BLaER1 treated with 17β-estradiol and CSF1 and Interleukin-3, amounts not matched to agents 10 nM and 100 nM (cell line): ENCODE data around the gene CCDC12.

ENCODE experiments used
- H3K27ac ChIP-seq, 11 experiments: shearing (Covaris generic); formaldehyde crosslinking; 2 replicates each; pipeline ENCODE4 v1.8.1; 2022
- H3K27me3 ChIP-seq, 11 experiments: shearing (Covaris generic); formaldehyde crosslinking; 2 replicates each; pipeline ENCODE4 v1.8.1; 2022
- H3K36me3 ChIP-seq, 11 experiments: shearing (Covaris generic); formaldehyde crosslinking; 2 replicates each; pipeline ENCODE4 v1.8.1; 2022
- H3K4me1 ChIP-seq, 10 experiments: shearing (Covaris generic); formaldehyde crosslinking; 2 replicates each; pipeline ENCODE4 v1.8.1; 2022
- H3K4me2 ChIP-seq, 11 experiments: shearing (Covaris generic); formaldehyde crosslinking; 2 replicates each; pipeline ENCODE4 v1.8.1; 2022
- H3K4me3 ChIP-seq, 10 experiments: shearing (Covaris generic); formaldehyde crosslinking; 2 replicates each; pipeline ENCODE4 v1.8.1; 2022
- H3K9ac ChIP-seq, 11 experiments: shearing (Covaris generic); formaldehyde crosslinking; 2 replicates each; pipeline ENCODE4 v1.8.1; 2022
- H3K9me3 ChIP-seq, 11 experiments: shearing (Covaris generic); formaldehyde crosslinking; replicated peaks in 1 of 11; 2 replicates each; pipeline ENCODE4 v1.8.1; 2022
- H4K20me1 ChIP-seq, 11 experiments: shearing (Covaris generic); formaldehyde crosslinking; 2 replicates each; pipeline ENCODE4 v1.8.1; 2022
- Cebpa-rat ChIP-seq, 11 experiments: shearing (Covaris generic); IDR thresholded peaks; 2 replicates each; pipeline ENCODE4 v1.8.1; 2022

Gene CCDC12

DNA sequence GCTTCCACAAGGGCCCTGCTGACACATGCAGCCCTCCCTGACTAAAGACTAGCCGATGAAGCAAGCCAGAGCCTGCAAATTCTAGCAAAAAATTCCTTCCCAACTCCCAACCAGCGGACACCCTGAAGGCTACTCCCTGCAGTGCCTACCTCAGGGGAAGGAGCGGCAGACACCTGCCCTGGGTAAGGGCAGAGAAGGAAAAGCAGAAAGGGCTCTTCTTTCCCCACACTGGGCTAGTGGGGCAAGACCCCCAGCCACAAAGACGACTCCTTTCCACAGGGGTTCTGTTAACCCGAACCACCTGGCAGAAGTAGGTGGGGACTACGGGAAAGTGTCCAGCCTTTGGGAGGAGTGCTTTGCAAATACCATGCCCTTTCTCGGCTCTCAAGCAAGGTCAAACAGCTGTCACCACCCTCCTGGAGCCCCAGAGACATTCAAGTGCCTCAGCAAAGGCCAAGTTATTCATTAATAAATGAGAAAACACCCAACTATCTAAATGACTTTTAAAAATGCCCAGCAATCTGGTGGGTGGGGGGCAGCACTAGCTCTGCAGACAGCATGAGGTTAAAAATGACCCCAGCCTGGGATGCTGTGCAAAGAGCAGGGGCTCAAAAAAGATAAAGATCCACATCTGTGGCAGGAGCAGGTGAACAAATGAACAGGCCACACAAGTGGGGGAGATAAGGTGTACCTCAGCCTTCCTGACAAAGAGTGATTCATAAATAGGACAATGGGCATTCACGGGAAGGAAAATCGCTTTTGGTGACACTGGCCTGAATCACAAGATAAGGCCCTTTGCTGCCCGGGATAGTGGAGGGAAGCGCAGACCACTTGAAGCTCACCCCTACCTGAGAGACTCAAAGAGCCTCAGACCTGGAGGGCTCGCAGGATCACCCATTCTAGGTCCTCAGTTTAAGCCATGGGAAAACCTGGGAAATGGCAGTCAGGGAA lies 33.0 kb downstream of the CCDC12 start:
- H3K9me3 ChIP-seq = peaks cover 0 to 9% (median 0%) of the 10 kb centered on the region in 11 experiments; a peak in 3 of 22 replicates
- H3K27me3 ChIP-seq = no peaks in the 10 kb centered on the region
- TF ChIP-seq Cebpa-rat (IDR thresholded peaks at IDR 0.05) = no peak
- H3K4me2 ChIP-seq = peak overlapping the region in 2 of 11 experiments; percentile 0 to 13; a peak in 2 of 22 replicates
- no peak overlapping the region for H3K4me3 ChIP-seq
- H3K27ac ChIP-seq = no peak overlapping the region
- H3K9ac ChIP-seq = no peak overlapping the region
- H3K4me1 ChIP-seq = peaks cover 64 to 97% (median 76%) of the 10 kb centered on the region in 10 experiments
- peaks cover 35 to 96% (median 81%) of the 10 kb centered on the region in 11 experiments for H3K36me3 ChIP-seq
- peaks cover 98 to 100% (median 100%) of the 10 kb centered on the region in 11 experiments for H4K20me1 ChIP-seq

DNA sequence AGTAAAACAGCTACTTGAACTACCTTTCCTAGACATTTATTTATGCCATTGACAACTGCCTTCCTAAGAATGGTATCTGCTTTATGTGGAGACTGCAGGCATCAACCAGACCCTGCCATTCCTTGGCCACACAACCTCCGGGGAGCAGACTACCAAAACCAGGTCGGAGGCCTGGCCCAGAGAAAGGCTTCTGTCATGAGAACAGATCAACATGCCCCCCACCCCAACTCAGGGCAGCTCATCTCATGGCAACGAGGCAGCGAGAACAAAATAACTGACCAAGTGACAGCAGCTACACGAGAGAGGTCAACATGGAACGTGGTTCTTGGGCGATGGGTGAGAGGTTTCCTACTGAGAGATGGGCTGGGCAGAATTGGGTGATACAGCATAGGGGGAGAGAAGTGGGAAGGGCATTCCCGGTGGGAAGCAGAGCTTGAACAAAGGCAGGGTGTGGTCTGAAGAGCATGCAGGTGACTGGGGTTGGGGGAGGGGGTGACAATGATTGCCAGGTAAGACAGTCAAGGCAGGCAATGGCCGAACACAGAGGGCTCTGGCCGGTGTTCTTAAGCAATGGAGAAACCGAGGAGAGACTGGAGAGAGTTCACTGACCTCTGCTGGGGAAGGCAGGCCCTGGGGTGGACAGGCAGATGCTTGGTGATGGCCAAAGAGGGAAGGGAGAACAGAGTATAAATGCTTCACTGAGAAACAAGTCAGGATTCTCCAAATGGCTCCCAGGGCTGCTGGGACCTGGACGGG lies 33.9 kb downstream of the CCDC12 start:
- Histone ChIP-seq H4K20me1 (peaks cover 95 to 100% (median 100%) of the 10 kb centered on the region in 11 experiments), H3K4me1 (peaks cover 64 to 97% (median 76%) of the 10 kb centered on the region in 10 experiments), H3K4me2 (peak overlapping the region in 3 of 11 experiments; percentile 4 to 20 (median 15); a peak in 3 of 22 replicates), H3K27me3 (no peaks in the 10 kb centered on the region), H3K4me3 (no peak overlapping the region), H3K9ac (no peak overlapping the region), H3K27ac (no peak overlapping the region), H3K9me3 (peaks cover 0 to 9% (median 0%) of the 10 kb centered on the region in 11 experiments; a peak in 3 of 22 replicates), H3K36me3 (peaks cover 38 to 98% (median 90%) of the 10 kb centered on the region in 11 experiments)
- no peak for TF ChIP-seq Cebpa-rat (IDR thresholded peaks at IDR 0.05)

DNA sequence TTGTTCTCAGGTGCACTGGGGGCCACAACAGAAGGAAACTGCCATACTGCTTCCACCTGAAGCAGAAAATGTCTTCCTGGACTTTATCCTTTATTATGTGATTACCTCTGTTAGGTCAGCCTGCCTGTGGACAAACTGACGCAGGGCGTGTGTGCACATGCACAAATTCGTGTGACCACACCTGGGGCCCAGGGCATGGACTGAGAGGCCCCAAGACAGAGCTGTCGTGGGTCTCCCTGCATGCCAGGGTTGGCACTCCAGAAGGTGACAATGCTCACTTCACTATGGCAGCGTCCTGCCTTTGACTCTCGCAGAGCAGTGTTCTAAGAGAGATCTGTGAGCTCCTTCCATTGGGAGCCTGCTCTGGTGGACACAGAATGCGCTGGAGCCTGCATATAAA lies 34.5 kb downstream of the CCDC12 start:
- Histone ChIP-seq H3K36me3 (peaks cover 39 to 98% (median 90%) of the 10 kb centered on the region in 11 experiments), H3K4me1 (peaks cover 58 to 97% (median 76%) of the 10 kb centered on the region in 10 experiments), H3K4me2 (peak overlapping the region in 3 of 11 experiments; percentile 4 to 20 (median 15); a peak in 3 of 22 replicates), H3K9me3 (peaks cover 0 to 9% (median 0%) of the 10 kb centered on the region in 11 experiments; a peak in 3 of 22 replicates), H3K4me3 (no peak overlapping the region), H3K27ac (no peak overlapping the region), H3K27me3 (no peaks in the 10 kb centered on the region), H4K20me1 (peaks cover 95 to 100% (median 100%) of the 10 kb centered on the region in 11 experiments), H3K9ac (no peak overlapping the region; a peak in 1 of 22 replicates)
- TF ChIP-seq Cebpa-rat (IDR thresholded peaks at IDR 0.05) = no peak

DNA sequence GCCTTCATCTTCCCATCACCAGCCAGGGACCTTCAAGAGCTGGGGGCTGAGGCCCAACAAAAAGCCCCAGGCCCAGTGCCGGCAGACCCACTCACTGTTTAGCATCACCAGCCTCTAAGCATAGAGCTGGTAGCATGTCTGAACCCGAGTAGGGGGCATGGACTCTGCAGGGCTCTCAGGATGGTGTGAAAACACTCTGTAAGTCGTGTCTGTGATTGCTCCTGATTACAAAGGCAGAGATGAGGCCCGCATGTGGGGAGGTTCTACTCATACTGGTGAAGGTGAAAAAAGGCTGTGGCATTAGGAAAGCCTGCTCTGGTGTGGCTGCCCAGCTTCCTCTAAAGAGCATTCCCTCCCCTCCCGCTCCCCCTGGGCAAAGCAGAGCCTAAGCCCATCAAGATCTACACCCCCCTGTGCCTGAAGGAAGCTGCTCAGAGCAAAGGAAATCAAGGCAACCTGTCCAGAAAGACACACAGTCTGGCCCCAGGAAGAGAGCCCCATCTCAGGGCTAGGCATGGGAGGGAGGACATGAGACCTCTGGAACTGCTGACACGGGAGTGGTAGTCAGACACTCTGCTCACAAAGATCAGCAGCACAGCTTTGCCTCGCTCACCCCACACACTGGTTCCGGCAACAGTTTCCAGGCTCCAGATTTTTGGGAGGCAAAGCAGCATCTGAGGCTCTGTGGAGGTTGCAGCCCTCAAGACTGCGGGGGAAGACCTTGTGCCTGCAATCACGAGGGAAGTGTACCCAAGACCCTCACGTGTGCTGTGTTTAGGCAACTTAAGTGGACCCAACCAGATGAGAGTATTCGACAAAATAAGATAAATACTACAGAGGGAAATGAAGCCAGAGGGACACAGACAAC lies 36.7 kb downstream of the CCDC12 start:
- H3K36me3 ChIP-seq = peaks cover 30 to 98% (median 88%) of the 10 kb centered on the region in 11 experiments
- no peaks in the 10 kb centered on the region for H3K27me3 ChIP-seq
- H3K9ac ChIP-seq = peak overlapping the region in 8 of 11 experiments; percentile 6 to 45 (median 34); a peak in 12 of 22 replicates
- no peak overlapping the region for H3K4me3 ChIP-seq
- H3K9me3 ChIP-seq = no peaks in the 10 kb centered on the region
- H3K4me1 ChIP-seq = peaks cover 65 to 100% (median 88%) of the 10 kb centered on the region in 10 experiments
- TF ChIP-seq Cebpa-rat (IDR thresholded peaks at IDR 0.05) = no peak
- H3K27ac ChIP-seq = peak overlapping the region in 9 of 11 experiments; percentile 5 to 51 (median 31); a peak in 14 of 22 replicates
- H4K20me1 ChIP-seq = peaks cover 83 to 100% (median 100%) of the 10 kb centered on the region in 11 experiments
- H3K4me2 ChIP-seq = peak overlapping the region; percentile 23 to 98 (median 64)

DNA sequence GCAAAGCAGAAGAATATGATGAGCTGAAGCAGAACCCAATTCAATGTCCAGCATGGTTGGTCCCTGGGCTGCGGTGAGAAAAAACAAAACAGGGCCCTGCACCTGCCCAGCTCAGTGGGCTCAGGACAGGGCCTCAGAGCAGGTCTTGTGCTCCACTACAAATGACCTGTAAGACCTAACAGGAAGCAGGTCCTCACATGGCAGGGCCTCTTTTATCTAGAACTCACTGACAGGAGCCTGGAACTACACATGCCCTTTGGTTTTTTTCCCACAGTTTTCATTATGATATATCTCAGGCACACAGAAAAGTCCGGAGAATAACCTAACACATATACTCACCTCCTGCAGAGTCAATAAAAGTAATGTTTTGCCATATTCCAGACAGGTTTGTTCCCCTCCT lies 38.4 kb downstream of the CCDC12 start:
- Histone ChIP-seq H4K20me1 (peaks cover 75 to 100% (median 100%) of the 10 kb centered on the region in 11 experiments), H3K9ac (no peak overlapping the region), H3K4me1 (peaks cover 82 to 100% (median 96%) of the 10 kb centered on the region in 10 experiments), H3K27me3 (no peaks in the 10 kb centered on the region), H3K27ac (peak overlapping the region in 4 of 11 experiments; percentile 31 to 70 (median 36); a peak in 4 of 22 replicates), H3K4me3 (no peak overlapping the region), H3K36me3 (peaks cover 30 to 97% (median 86%) of the 10 kb centered on the region in 11 experiments), H3K4me2 (peak overlapping the region; percentile 17 to 98 (median 64); a peak in 17 of 22 replicates), H3K9me3 (no peaks in the 10 kb centered on the region)
- no peak for TF ChIP-seq Cebpa-rat (IDR thresholded peaks at IDR 0.05)

DNA sequence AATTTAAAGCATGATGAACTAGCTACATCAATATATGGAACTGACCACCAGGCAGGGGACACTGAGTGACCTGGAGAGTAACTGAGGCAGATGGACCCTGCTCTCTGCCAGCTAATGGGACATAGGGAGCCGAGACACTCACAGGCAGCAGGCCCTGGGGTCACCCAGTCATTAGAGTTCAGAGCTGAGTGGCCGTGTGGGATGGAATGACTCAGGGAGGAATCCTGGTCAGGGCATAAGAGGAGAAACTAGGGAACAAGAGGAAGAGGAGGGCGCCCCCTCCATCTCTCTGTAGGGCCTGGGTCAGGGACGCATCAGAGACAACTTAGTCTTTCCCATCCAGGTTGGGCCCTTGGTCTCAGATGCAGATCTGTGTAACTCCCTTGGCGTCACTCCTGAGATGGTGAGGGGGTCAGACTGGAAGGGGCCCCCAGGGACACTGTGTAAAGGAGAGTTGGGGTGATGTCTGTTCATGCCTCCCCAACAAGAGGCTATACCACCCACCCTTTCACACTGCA lies 39.8 kb downstream of the CCDC12 start:
- peak overlapping the region in 5 of 11 experiments; percentile 0 to 63 (median 40); a peak in 5 of 22 replicates for H3K9ac ChIP-seq

DNA sequence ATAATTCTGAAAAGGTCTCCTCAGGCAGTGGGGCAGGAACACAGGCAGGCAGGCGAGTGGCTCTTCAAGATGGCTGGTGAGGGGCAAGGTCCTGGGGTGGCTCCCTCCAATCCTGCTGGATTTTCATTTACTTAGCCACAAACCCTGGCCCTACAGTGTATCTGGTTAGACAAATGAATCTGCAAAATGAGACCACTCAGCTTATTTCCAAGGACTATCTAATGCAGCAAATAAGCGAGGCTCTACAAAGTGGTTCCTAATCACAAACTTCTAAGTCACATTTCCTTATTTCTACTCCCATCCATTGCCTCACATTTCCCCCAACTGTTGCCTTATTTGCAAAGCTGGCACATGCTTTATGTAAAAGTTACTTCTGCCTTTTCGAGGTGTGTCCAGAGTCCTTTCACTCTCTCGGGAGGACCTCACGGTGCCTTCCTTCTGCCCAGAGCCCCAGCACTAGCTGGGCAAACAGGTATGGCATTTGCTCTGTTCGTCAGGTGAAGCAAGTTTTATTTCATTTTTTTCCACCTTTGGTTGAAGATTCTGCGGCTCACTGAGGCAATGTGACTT lies 40.5 kb downstream of the CCDC12 start:
- H3K9ac ChIP-seq = peak overlapping the region in 5 of 11 experiments; percentile 0 to 63 (median 40); a peak in 7 of 22 replicates
- peak overlapping the region in 10 of 11 experiments; percentile 7 to 99 (median 82); a peak in 18 of 22 replicates for H3K4me2 ChIP-seq
- peaks cover 86 to 100% (median 100%) of the 10 kb centered on the region in 10 experiments for H3K4me1 ChIP-seq
- TF ChIP-seq Cebpa-rat (IDR thresholded peaks at IDR 0.05) = peak in 5 of 11 experiments; percentile 24 to 62 (median 46); a peak in 3 of 22 replicates
- peaks cover 0 to 12% (median 7%) of the 10 kb centered on the region in 11 experiments; a peak in 16 of 22 replicates for H3K9me3 ChIP-seq
- H4K20me1 ChIP-seq = peaks cover 72 to 100% (median 100%) of the 10 kb centered on the region in 11 experiments
- H3K27ac ChIP-seq = peak overlapping the region in 7 of 11 experiments; percentile 8 to 80 (median 59); a peak in 13 of 22 replicates
- H3K4me3 ChIP-seq = peak overlapping the region in 2 of 10 experiments; percentile 10 to 27; a peak in 3 of 20 replicates
- no peaks in the 10 kb centered on the region for H3K27me3 ChIP-seq
- H3K36me3 ChIP-seq = peaks cover 28 to 97% (median 82%) of the 10 kb centered on the region in 11 experiments

More for the DNA sequence above, 39.8 kb downstream of the CCDC12 start:
- Histone ChIP-seq H3K9me3 (peaks cover 0 to 5% (median 0%) of the 10 kb centered on the region in 11 experiments; a peak in 5 of 22 replicates), H3K4me3 (no peak overlapping the region; a peak in 1 of 20 replicates), H3K27ac (peak overlapping the region in 8 of 11 experiments; percentile 4 to 80 (median 50); a peak in 13 of 22 replicates), H3K4me1 (peaks cover 84 to 100% (median 97%) of the 10 kb centered on the region in 10 experiments), H3K4me2 (peak overlapping the region in 6 of 11 experiments; percentile 1 to 99 (median 90); a peak in 9 of 22 replicates), H4K20me1 (peaks cover 74 to 100% (median 100%) of the 10 kb centered on the region in 11 experiments; a peak in 21 of 22 replicates), H3K27me3 (no peaks in the 10 kb centered on the region), H3K36me3 (peaks cover 27 to 95% (median 80%) of the 10 kb centered on the region in 11 experiments)
- TF ChIP-seq Cebpa-rat (IDR thresholded peaks at IDR 0.05) = no peak
